Testis (tissue), 2 donors: ENCODE results near the gene TRIM3.
"Not testable (repeated sequence)": the region's sequence is repeated elsewhere in the genome, so short reads cannot be mapped to it uniquely, and the experiment has no call there.

Experiments used
- CTCF ChIP-seq, 3 experiments: fragments of 450-650 bp in 2 of 3; fragments of 200-600 bp in 1 of 3; sonication (generic) in 1 of 3; IDR thresholded peaks; one replicate each; pipeline ENCODE4 v1.5.1; 2016 to 2019; ENCODE audit warnings: antibody characterized with exemption in 3 of 3, mild to moderate bottlenecking in 2 of 3, moderate library complexity in 1 of 3
- POLR2A ChIP-seq: fragments of 450-650 bp; IDR thresholded peaks from one replicate; pipeline ENCODE4 v1.6.1; 2017; ENCODE audit warnings: antibody characterized with exemption, mild to moderate bottlenecking, moderate library complexity

GRCh38 chr11:6521946-6522345 lies 48.2 kb upstream of the TRIM3 start:
- not testable (repeated sequence) for TF ChIP-seq POLR2A; CTCF (IDR thresholded peaks at IDR 0.05)
